ENCODE measurements around the gene P2RY14. TPM values are rescaled to one million over a fixed set of nuclear protein-coding genes. Genes with fewer than 3 reads are reported as not detected.

P2RY14 gene
- not detected for polyA plus RNA-seq (2013, experiment 1 of 2; ENCODE audit: insufficient read length)
- 0.18 TPM for polyA plus RNA-seq (2013, experiment 2 of 2; ENCODE audit: insufficient read length)

- no peak for DNase-seq
Observed at GRCh38 chr3:151278230-151278629, at the start of gene P2RY14. P2RY14 (minus strand) TSS chr3:151278542; CDS start chr3:151214316, 64,226 bp downstream.

DNA sequence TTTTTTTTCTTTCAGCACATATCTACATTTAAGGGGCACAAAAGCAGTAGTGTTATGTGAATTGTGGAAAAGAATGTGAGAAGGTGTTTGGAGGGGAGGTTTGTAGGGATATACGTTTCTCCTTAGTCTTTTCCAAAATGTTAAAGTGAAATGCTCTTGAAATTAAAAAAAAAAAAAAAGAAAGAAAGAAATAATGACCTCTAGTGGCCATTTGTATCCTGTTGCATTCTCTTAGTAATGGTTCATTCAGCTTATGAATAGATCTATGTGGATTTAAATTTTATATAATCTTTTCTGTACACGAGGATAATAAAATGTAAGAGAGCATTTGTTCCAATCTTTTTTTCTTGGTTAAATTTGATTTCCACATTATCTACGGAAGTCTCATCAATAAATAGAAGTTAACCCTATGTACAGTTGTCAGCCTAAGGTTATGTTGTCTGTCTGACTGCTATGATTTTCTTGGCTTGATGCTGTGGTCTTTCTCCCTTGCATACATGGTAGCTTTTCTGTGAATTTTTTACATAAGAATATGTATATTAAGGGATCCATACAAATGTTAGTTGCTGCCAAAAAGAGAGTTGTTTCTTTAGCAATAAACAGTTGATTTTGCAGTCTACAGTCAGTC lies 49.3 kb upstream of the P2RY14 start:
- DNase-seq, result peak; percentile 21

- DNase-seq, result no peak
Observed at GRCh38 chr3:151322511-151322910, 44.2 kb upstream of the P2RY14 start.

DNA sequence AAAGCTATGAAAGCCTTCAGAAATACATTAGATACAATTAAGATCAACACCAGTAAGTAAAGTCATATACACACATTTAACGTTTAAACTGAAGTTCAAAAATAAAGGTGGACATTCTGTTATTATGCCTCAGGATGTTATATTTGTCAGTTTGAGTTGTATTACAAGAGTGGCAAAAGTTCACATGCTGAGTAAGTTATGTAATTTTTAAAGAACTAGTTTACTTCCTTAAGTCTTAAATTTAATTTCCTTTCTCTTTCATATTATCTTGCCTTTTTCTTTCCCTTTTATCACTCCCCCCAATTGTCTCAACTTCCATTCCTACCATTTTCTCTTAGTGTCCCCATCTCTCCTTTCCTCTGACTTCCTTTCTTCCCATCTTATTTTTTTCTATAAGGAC lies 43.2 kb upstream of the P2RY14 start:
- DNase-seq, result no peak

GRCh38 chr3:151320131-151320530 lies 41.8 kb upstream of the P2RY14 start:
- no peak for DNase-seq

- DNase-seq, result peak; percentile 62
Observed at GRCh38 chr3:151319628-151320027, 41.3 kb upstream of the P2RY14 start.

GRCh38 chr3:151318991-151319390 lies 40.6 kb upstream of the P2RY14 start:
- no peak for DNase-seq

GRCh38 chr3:151318313-151318712 lies 40.0 kb upstream of the P2RY14 start:
- DNase-seq, result peak; percentile 58

DNA sequence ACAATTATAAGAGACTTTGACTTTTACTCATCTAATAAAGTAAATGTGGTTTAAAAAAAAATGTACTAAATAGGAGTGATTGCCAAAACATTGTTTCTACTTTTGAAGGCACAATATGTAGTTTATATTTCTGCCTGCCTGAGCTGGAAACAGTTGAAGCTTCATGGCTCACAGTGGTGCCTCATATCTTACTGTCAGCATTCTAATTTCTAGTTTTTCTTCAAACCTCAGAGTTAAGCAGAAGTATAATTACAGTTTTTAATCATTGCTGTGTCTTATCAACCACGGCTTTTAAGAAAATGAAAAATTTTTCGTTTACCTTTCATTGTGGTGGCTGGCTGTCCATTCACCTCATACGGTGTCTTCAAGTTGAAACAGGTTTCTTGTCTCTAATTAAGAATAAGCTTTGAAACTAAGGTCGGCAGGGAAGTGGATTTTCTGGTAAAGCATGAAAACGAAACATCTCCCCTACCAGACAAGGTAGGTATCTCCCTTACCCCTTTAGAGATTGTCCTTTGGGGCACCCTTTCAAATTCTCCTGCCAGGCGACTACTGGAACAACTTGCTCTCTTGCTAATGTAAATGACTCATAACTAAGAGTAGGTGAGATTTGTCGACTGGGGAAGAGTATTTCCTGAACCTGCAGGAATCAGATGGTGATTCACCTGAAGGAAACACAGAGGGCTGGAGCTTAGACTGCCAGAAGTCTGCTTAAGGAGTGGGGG lies 38.1 kb upstream of the P2RY14 start, which contains the start of gene GPR87:
GPR87 (minus strand) TSS at position 554 of the 725 bp plus-strand sequence. CDS start 16,720 bp downstream, outside the sequence.
- no peak for DNase-seq

- DNase-seq, result no peak
Observed at GRCh38 chr3:151315846-151316245, 37.5 kb upstream of the P2RY14 start.

DNA sequence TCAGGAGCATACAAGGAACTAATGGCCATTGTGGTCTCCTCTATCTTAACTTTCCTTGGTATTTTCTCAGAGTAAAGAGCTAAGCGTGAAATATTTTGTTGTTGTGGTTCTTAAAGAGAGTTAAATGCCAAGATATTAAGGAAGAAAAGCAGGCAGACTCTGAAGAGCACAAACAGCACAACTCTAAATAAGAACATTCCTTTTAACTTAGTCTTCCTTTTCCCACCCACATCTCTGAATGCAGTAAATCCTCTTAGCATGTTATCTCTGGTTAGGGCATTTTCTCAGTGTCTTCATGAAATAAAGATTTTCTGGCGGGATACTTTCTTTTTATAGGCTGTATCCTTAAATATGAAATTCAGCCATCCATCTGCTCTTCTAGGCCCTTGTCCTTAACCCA lies 36.8 kb upstream of the P2RY14 start:
- peak; percentile 55 for DNase-seq

DNA sequence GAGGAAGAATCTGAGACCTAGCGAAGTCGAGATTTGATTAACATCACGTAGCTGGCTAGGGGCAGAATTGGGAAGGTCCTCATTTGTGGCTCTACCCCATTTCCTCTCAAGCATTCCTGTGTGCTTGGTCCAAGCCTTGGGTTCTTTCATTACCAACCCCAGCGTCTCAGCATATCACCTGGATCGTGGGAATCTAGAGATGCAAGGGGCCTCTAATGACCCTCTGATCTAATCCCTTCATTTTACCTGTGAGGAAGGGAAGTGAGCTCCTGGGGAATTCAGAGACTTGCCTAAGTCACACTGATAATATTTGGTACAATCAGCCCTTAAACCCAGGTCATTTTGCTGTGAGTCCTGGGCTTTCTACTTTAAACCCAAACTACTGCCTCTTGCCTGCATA lies 36.3 kb upstream of the P2RY14 start:
- no peak for DNase-seq

- DNase-seq, result no peak
Observed at GRCh38 chr3:151314137-151314536, 35.8 kb upstream of the P2RY14 start.

GRCh38 chr3:151312972-151313371 lies 34.6 kb upstream of the P2RY14 start:
- no peak for DNase-seq

GRCh38 chr3:151309566-151309965 lies 31.2 kb upstream of the P2RY14 start:
- DNase-seq, result no peak

GRCh38 chr3:151307583-151308488 lies 29.5 kb upstream of the P2RY14 start:
- peak; percentile 23 for DNase-seq

- DNase-seq, result no peak
Observed at GRCh38 chr3:151307131-151307530, 28.8 kb upstream of the P2RY14 start.

GRCh38 chr3:151306168-151306810 lies 27.9 kb upstream of the P2RY14 start:
- DNase-seq, result no peak

DNA sequence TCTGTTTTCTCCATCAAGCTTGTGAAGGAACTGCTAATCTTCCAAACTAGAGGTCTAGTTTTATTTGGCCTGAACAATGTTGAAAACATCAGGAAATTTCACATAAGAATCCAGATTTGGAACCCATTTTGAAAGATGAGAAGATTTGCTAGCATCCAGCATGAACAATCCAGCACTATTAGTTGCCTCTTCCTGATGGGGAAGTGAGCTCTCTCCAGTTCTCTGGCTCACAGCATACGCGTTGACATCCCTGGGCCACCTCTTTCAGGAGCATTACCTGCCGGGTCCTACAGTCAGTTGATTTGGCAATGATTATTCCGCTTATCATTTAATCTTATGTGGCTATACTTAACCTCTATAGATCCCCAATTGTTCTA lies 27.4 kb upstream of the P2RY14 start:
- DNase-seq, result peak; percentile 21

DNA sequence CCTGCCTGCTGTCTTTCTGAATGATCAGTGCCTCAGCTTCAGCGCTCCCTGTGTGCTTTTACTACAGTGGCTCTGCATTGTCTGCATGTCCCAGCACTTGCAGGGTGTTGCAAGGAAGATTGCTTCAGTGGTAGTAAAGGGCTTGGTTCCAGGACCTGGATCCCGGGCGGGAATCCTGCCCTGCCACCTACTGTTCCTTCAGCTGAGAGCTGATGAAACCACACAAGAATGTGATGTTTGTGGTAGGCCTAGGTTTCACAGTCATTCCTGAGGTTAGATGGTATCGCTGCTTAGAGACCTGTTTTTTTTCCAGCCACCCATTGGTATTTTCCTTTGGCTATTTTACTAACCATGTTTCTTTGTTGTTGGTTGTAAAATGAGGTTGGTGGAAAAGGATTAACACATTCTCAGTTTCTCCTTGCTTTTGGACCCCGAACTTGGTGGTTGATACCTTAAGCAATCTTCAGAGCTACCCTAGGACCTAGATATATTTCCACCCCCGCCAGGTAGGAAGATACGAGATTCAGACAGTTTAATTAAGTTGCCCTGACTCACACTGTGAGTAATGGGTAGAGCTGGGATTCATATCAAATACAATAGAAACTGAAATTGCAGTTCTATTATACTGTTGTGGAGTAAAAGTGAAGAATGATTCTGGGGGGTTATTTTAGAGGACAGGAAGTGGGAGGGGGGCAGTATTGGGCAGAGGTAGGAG lies 26.9 kb upstream of the P2RY14 start:
- peak; percentile 96 for DNase-seq

- DNase-seq, result no peak
Observed at GRCh38 chr3:151303751-151304150, 25.4 kb upstream of the P2RY14 start.

DNA sequence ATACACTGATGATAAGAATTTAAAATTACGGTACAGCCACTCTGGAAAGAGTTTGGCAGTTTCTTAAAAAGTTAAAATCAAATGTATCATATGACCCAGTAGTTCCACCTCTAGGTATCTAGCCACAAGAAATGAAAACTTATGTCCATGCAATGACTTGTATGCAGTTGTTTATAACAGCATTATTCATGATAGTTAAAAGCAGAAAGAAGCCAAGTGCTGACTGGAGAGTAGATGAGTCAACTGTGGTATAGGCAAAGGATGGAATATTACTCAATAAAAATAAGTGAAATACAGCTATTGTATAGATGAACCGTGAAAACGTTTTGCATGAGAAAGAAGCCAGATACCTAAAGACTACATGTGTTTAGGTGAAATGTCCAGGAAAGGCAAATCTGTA lies 23.4 kb upstream of the P2RY14 start:
- peak; percentile 51 for DNase-seq
